WTC11 (cell line): ENCODE data around the gene WDR33. TPM values are rescaled to one million over a fixed set of nuclear protein-coding genes. Genes with fewer than 3 reads are reported as not detected.
A peak's percentile ranks its signal among the peaks of the same experiment; 100 is the strongest.

Source experiments
- ATAC-seq: fragments of 200-7000 bp; cut with Tn5 transposase; 2 replicates; pipeline ENCODE4 v1.10.0; 2021; ENCODE audit warnings: mild to moderate bottlenecking, moderate library complexity
- CTCF ChIA-PET: fragments of 300-600 bp; sonication (Branson Sonifier 250); formaldehyde crosslinking; loops from one replicate; lab custom pipeline; 2021; ENCODE audit warnings: antibody characterized with exemption; lab: Charles Lee
- POLR2A ChIA-PET: fragments of 350-600 bp; sonication (Branson Sonifier 250); formaldehyde crosslinking; loops from one replicate; lab custom pipeline; 2021; ENCODE audit warnings: antibody characterized with exemption; lab: Charles Lee
- DNase-seq: peaks from one replicate; pipeline ENCODE4 v3.0.0; 2021; ENCODE audit warnings: low spot score
- H3K27ac Mint-ChIP-seq: 2 replicates; pipeline ENCODE4 v1.8.0; 2021; ENCODE audit warnings: mixed read lengths
- H3K27me3 Mint-ChIP-seq: 2 replicates; pipeline ENCODE4 v1.8.0; 2021; ENCODE audit warnings: low read depth, mild to moderate bottlenecking, moderate library complexity, mixed read lengths
- H3K36me3 Mint-ChIP-seq: 2 replicates; pipeline ENCODE4 v1.8.0; 2021; ENCODE audit warnings: mixed read lengths
- H3K4me1 Mint-ChIP-seq: 2 replicates; pipeline ENCODE4 v1.8.0; 2022; ENCODE audit warnings: mixed read lengths
- H3K4me3 Mint-ChIP-seq: 2 replicates; pipeline ENCODE4 v1.8.0; 2021; ENCODE audit warnings: mild to moderate bottlenecking, moderate library complexity, mixed read lengths
- H3K9me3 Mint-ChIP-seq: 2 replicates; pipeline ENCODE4 v1.8.0; 2021; ENCODE audit warnings: mixed read lengths
- AR ChIP-seq: fragments of 250-450 bp; sonication (Bioruptor Pico); IDR thresholded peaks from 2 replicates; pipeline ENCODE4 v1.9.0; 2021; ENCODE audit warnings: mild to moderate bottlenecking
- ESRRA ChIP-seq: sonication (generic); formaldehyde crosslinking; IDR thresholded peaks from 2 replicates; pipeline ENCODE4 v1.8.1; 2022; ENCODE audit warnings: mild to moderate bottlenecking, missing genetic modification reagents, borderline replicate concordance
- ETV6 ChIP-seq: sonication (generic); formaldehyde crosslinking; IDR thresholded peaks from 2 replicates; pipeline ENCODE4 v1.8.1; 2022; ENCODE audit warnings: mild to moderate bottlenecking, missing genetic modification reagents
- FOXP1 ChIP-seq: sonication (generic); formaldehyde crosslinking; IDR thresholded peaks from 2 replicates; pipeline ENCODE4 v1.8.0; 2022; ENCODE audit warnings: missing genetic modification reagents, mild to moderate bottlenecking, moderate library complexity, borderline replicate concordance
- FOXP4 ChIP-seq: sonication (generic); formaldehyde crosslinking; IDR thresholded peaks from 2 replicates; pipeline ENCODE4 v1.8.0; 2022; ENCODE audit warnings: mild to moderate bottlenecking, missing genetic modification reagents
- GABPB1 ChIP-seq: sonication (generic); formaldehyde crosslinking; IDR thresholded peaks from 2 replicates; pipeline ENCODE4 v1.8.1; 2023; ENCODE audit warnings: mild to moderate bottlenecking, missing genetic modification reagents
- GRHL2 ChIP-seq: fragments of 250-450 bp; sonication (Bioruptor Pico); IDR thresholded peaks from 2 replicates; pipeline ENCODE4 v1.8.0; 2022; ENCODE audit warnings: mild to moderate bottlenecking, moderate library complexity; ENCODE audit not compliant: insufficient replicate concordance, severe bottlenecking
- MXD4 ChIP-seq: fragments of 250-450 bp; sonication (Bioruptor Pico); IDR thresholded peaks from 2 replicates; pipeline ENCODE4 v1.8.0; 2021; ENCODE audit warnings: mild to moderate bottlenecking, moderate library complexity, borderline replicate concordance
- MYBL2 ChIP-seq: sonication (generic); formaldehyde crosslinking; IDR thresholded peaks from 2 replicates; pipeline ENCODE4 v1.8.1; 2023; ENCODE audit warnings: mild to moderate bottlenecking, moderate library complexity, missing genetic modification reagents
- NFYB ChIP-seq: sonication (generic); formaldehyde crosslinking; conservative IDR thresholded peaks from 2 replicates; pipeline ENCODE4 v1.8.0; 2022; ENCODE audit warnings: low read depth, missing genetic modification reagents
- PREB ChIP-seq: sonication (generic); formaldehyde crosslinking; IDR thresholded peaks from 2 replicates; pipeline ENCODE4 v1.8.1; 2022; ENCODE audit warnings: mild to moderate bottlenecking, missing genetic modification reagents, moderate library complexity, borderline replicate concordance
- RELA ChIP-seq: sonication (generic); formaldehyde crosslinking; IDR thresholded peaks from 2 replicates; pipeline ENCODE4 v1.8.1; 2022; ENCODE audit warnings: missing genetic modification reagents, mild to moderate bottlenecking, borderline replicate concordance
- RORB ChIP-seq: fragments of 250-450 bp; sonication (Bioruptor Pico); IDR thresholded peaks from 2 replicates; pipeline ENCODE4 v1.9.0; 2021; ENCODE audit warnings: mild to moderate bottlenecking
- SP1 ChIP-seq: sonication (generic); formaldehyde crosslinking; conservative IDR thresholded peaks from 2 replicates; pipeline ENCODE4 v1.8.1; 2022; ENCODE audit warnings: missing genetic modification reagents
- TEAD1 ChIP-seq: sonication (generic); formaldehyde crosslinking; IDR thresholded peaks from 2 replicates; pipeline ENCODE4 v1.8.0; 2022; ENCODE audit warnings: mild to moderate bottlenecking, missing genetic modification reagents
- USF1 ChIP-seq: sonication (generic); formaldehyde crosslinking; IDR thresholded peaks from 2 replicates; pipeline ENCODE4 v1.8.0; 2022; ENCODE audit warnings: mild to moderate bottlenecking, missing genetic modification reagents
- USF2 ChIP-seq: sonication (generic); formaldehyde crosslinking; IDR thresholded peaks from 2 replicates; pipeline ENCODE4 v1.8.1; 2023; ENCODE audit warnings: mild to moderate bottlenecking, missing genetic modification reagents, moderate library complexity
- ZBTB21 ChIP-seq: sonication (generic); formaldehyde crosslinking; IDR thresholded peaks from 2 replicates; pipeline ENCODE4 v1.8.1; 2023; ENCODE audit warnings: mild to moderate bottlenecking, missing genetic modification reagents, borderline replicate concordance
- ZBTB43 ChIP-seq: sonication (generic); formaldehyde crosslinking; IDR thresholded peaks from 2 replicates; pipeline ENCODE4 v1.8.1; 2023; ENCODE audit warnings: mild to moderate bottlenecking, missing genetic modification reagents
- ZNF396 ChIP-seq: fragments of 250-450 bp; sonication (Bioruptor Pico); IDR thresholded peaks from 2 replicates; pipeline ENCODE4 v1.8.0; 2021; ENCODE audit warnings: mild to moderate bottlenecking, moderate library complexity, borderline replicate concordance
- ZNF425 ChIP-seq: fragments of 250-450 bp; sonication (Bioruptor Pico); conservative IDR thresholded peaks from 2 replicates; pipeline ENCODE4 v1.9.0; 2021; ENCODE audit warnings: mild to moderate bottlenecking
- total RNA-seq: library from RNA; stranded (reverse); gene quantifications from 3 replicates; pipeline ENCODE4 v1.2.3, GENCODE V29; 2021

WDR33 gene
- total RNA-seq, 1 experiment from 2014 or later: 67.1 TPM

GRCh38 chr2:127810619-127811396 is at the start of gene WDR33 (continued):
- TF ChIP-seq FOXP4: peak; percentile 77; the same call in 1 of the 2 replicates
- no peak for TF ChIP-seq AR (CRISPR knock-in tag)
- TF ChIP-seq ZBTB21 (CRISPR knock-in tag): peak; percentile 93
- peak; percentile 36; the same call in 1 of the 2 replicates for TF ChIP-seq USF1 (CRISPR knock-in tag)
- no peak for TF ChIP-seq ZNF396 (CRISPR knock-in tag)
- TF ChIP-seq FOXP1: 0 out of 2 replicates have a peak, but pooled peaks have one; percentile 19
- peak; percentile 69; the same call in 1 of the 2 replicates for TF ChIP-seq SP1 (CRISPR knock-in tag)
- peak; percentile 74 for TF ChIP-seq USF2 (CRISPR knock-in tag)
- TF ChIP-seq RELA: peak; percentile 57; the same call in 1 of the 2 replicates
- peak; percentile 87 for TF ChIP-seq TEAD1 (CRISPR knock-in tag)
- TF ChIP-seq PREB (CRISPR knock-in tag): peak; percentile 83
- no peak for TF ChIP-seq NFYB (CRISPR knock-in tag)
- TF ChIP-seq ZBTB43 (CRISPR knock-in tag): 0 out of 2 replicates have a peak, but pooled peaks have one; percentile 53
- 0 out of 2 replicates have a peak, but pooled peaks have one; percentile 64 for TF ChIP-seq MYBL2

- DNase-seq: no peak
- TF ChIP-seq AR (CRISPR knock-in tag) (no peak), GABPB1 (no peak), ESRRA (no peak), RORB (CRISPR knock-in tag) (no peak), ZNF425 (CRISPR knock-in tag) (no peak), MXD4 (no peak), ETV6 (CRISPR knock-in tag) (no peak), GRHL2 (CRISPR knock-in tag) (no peak)
These were observed 49.2 kb upstream of the WDR33 start for GRCh38 chr2:127860130-127860529.

More at GRCh38 chr2:127860130-127860529, 49.2 kb upstream of the WDR33 start:
- ChIA-PET POLR2A (interaction anchor here (0.6 kb wide), 1 partner anchor 32 kb away, joined by 3 read pairs; no protein-coding TSS in a partner anchor), CTCF (no interaction called here)
- Mint-ChIP-seq H3K4me1 (peaks cover 41% of the 10 kb centered on the region), H3K27me3 (no peaks in the 10 kb centered on the region), H3K4me3 (peak overlapping the region; percentile 52), H3K27ac (no peak overlapping the region), H3K9me3 (no peaks in the 10 kb centered on the region), H3K36me3 (peaks cover 22% of the 10 kb centered on the region)
- ATAC-seq: no peak
